T-helper 2 cell treated with Interferon-gamma antibody and Interleukin-4, amounts not matched to agents 5 μg/mL and 100 μg/mL, for 36 hours (primary cell): ENCODE data around the gene TAS2R50.

Experiments used
- DNase-seq: peaks from one replicate; pipeline ENCODE4 v3.0.0; 2021; ENCODE audit warnings: low spot score
- H3K27ac Mint-ChIP-seq: one replicate; pipeline ENCODE4 v1.8.0; 2021; ENCODE audit warnings: mild to moderate bottlenecking, mixed read lengths
- H3K27me3 Mint-ChIP-seq: one replicate; pipeline ENCODE4 v1.8.0; 2021; ENCODE audit warnings: low read depth, mixed read lengths
- H3K36me3 Mint-ChIP-seq: one replicate; pipeline ENCODE4 v1.8.0; 2021; ENCODE audit warnings: low read depth, mixed read lengths
- H3K4me1 Mint-ChIP-seq: one replicate; pipeline ENCODE4 v1.8.0; 2021; ENCODE audit warnings: low read depth, mixed read lengths
- H3K4me3 Mint-ChIP-seq: one replicate; pipeline ENCODE4 v1.8.0; 2022; ENCODE audit warnings: mild to moderate bottlenecking, moderate library complexity, mixed read lengths
- H3K9me3 Mint-ChIP-seq: one replicate; pipeline ENCODE4 v1.8.0; 2021; ENCODE audit warnings: mixed read lengths

The TAS2R50 gene

DNA sequence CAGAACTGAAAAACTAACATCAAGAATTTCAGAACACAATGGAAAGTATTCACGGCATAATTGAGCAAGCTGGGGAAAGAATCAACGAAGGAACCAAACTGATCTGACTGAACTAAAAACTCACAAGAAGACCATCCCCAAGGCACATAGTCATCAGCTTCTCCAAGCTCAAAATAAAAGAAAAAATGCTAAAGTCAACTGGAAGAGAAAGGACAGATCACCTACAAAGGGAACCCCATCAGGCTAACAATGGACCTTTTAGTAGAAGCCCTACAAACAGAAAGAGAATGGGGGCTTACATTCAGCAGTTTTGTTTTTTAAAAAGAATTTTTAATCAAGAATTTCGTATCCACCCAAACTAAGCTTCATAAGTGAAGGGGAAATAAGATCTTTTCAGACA lies 11.7 kb downstream of the TAS2R50 start:
- no peak overlapping the region for H3K27ac Mint-ChIP-seq
- no peak for DNase-seq
- no peaks in the 10 kb centered on the region for H3K4me1 Mint-ChIP-seq
- no peak overlapping the region for H3K4me3 Mint-ChIP-seq
- H3K36me3 Mint-ChIP-seq, result no peaks in the 10 kb centered on the region
- peaks cover 45% of the 10 kb centered on the region for H3K27me3 Mint-ChIP-seq
- no peaks in the 10 kb centered on the region for H3K9me3 Mint-ChIP-seq

DNA sequence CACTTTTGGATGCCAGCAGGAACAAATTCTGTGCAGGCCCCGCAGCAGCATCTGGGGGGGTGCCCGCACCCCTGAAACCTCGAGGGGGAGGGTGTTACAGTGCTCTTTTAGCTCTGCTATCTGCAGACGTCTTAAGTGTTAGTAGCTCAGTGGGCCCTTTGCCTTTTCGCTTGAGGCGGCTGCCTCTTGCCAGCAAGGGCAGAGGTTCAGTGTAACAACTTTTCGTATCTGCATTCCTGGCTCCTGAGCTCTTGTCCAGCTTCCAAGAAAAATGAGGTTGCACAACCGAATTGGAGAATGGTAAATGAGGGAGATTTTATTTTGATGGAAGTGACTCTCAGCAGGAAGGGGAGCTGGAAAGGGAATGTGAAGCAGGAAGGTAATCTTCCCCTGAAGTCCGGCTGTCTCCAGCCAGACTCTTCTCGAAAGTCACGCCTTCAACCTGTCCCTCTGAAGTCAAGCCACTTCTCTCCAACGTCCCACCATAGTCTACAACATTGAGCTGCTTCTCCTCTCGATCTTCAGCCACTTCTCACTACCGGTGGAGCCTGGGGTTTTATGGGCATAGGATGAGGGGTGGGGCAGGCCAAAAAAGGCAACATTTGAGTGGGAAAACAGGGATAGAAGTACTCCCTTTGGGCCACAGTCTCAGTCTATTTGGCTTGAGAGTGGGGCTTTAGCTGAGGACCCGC lies 17.8 kb downstream of the TAS2R50 start:
- no peak for DNase-seq
- H3K9me3 Mint-ChIP-seq, result no peaks in the 10 kb centered on the region
- H3K27me3 Mint-ChIP-seq, result no peaks in the 10 kb centered on the region
- peaks cover 1% of the 10 kb centered on the region for H3K36me3 Mint-ChIP-seq
- no peak overlapping the region for H3K4me3 Mint-ChIP-seq
- no peaks in the 10 kb centered on the region for H3K4me1 Mint-ChIP-seq
- no peak overlapping the region for H3K27ac Mint-ChIP-seq

DNA sequence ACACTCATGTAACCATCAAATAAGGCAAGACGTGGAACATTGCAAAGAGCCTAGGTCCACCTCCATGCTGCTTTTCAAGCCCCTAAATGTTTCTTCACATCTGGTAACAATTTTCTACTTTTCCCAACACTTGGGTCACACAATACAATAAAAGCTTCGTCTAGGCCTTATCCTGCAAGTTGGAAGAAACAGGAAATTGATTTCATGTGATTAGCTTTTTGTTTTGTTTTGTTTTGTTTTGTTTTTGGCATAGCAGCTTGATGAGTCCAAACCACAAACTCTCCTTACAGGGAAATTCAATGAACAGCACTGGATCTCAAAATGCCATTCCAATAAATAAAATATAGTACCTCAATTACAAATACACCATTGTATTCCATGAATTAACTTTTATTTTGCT lies 19.3 kb downstream of the TAS2R50 start:
- no peaks in the 10 kb centered on the region for H3K9me3 Mint-ChIP-seq
- no peak overlapping the region for H3K27ac Mint-ChIP-seq
- peaks cover 1% of the 10 kb centered on the region for H3K36me3 Mint-ChIP-seq
- no peaks in the 10 kb centered on the region for H3K27me3 Mint-ChIP-seq
- H3K4me1 Mint-ChIP-seq, result no peaks in the 10 kb centered on the region
- no peak overlapping the region for H3K4me3 Mint-ChIP-seq
- DNase-seq, result no peak

GRCh38 chr12:10966314-10966713 lies 20.4 kb downstream of the TAS2R50 start:
- Mint-ChIP-seq H3K4me1 (no peaks in the 10 kb centered on the region), H3K27ac (no peak overlapping the region), H3K4me3 (no peak overlapping the region), H3K27me3 (no peaks in the 10 kb centered on the region), H3K9me3 (no peaks in the 10 kb centered on the region), H3K36me3 (peaks cover 1% of the 10 kb centered on the region)
- no peak for DNase-seq

DNA sequence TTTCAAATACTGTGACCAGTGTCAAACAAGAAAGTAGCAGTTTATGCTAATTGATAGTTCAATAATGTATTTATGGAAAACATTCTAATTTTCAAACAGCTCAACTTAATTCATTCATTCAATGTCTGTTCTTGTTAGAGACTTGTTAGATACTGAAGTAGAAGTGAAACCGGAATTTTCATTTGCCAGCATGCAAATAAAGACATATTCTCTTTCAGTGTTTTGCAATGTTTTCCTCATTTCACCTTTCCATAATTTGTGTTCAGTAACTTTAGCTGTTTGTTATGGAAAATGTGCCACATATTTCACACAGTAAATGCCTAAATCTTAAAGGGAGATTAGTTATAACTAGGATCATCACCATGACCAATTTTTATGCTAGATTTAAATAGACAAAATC lies 21.2 kb downstream of the TAS2R50 start:
- Mint-ChIP-seq H3K36me3 (peaks cover 1% of the 10 kb centered on the region), H3K27me3 (no peaks in the 10 kb centered on the region), H3K4me3 (no peak overlapping the region), H3K4me1 (peaks cover 2% of the 10 kb centered on the region), H3K27ac (no peak overlapping the region), H3K9me3 (no peaks in the 10 kb centered on the region)
- DNase-seq, result no peak

- Mint-ChIP-seq H3K9me3 (peaks cover 11% of the 10 kb centered on the region), H3K4me3 (no peak overlapping the region)
- no peak for DNase-seq
Measured at GRCh38 chr12:10960211-10960610, 26.5 kb downstream of the TAS2R50 start.

GRCh38 chr12:10959804-10960203 lies 26.9 kb downstream of the TAS2R50 start:
- DNase-seq, result no peak
- H3K9me3 Mint-ChIP-seq, result peaks cover 15% of the 10 kb centered on the region
- H3K27ac Mint-ChIP-seq, result no peak overlapping the region

More at GRCh38 chr12:10960211-10960610, 26.5 kb downstream of the TAS2R50 start:
- Mint-ChIP-seq H3K27me3 (peaks cover 16% of the 10 kb centered on the region), H3K4me1 (peaks cover 18% of the 10 kb centered on the region), H3K27ac (no peak overlapping the region), H3K36me3 (peaks cover 2% of the 10 kb centered on the region)

DNA sequence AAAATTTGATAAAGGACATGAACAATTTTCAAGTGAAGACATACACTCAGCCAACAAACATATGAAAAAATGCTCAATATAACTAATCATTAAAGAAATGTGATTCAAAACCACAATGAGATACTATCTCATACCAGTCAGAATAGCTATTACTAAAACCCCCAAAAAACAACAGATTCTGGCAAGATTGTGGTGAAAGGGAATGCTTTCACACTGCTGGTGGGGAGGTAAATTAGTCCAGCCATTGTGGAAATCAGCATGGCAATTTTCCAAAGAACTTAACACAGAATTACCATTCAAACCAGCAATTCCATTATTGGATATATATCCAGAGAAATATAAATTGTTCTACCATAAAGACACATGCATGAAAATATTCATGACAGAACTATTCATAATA lies 29.0 kb downstream of the TAS2R50 start:
- Mint-ChIP-seq H3K4me3 (no peak overlapping the region), H3K9me3 (peaks cover 18% of the 10 kb centered on the region), H3K4me1 (peaks cover 25% of the 10 kb centered on the region), H3K36me3 (peaks cover 10% of the 10 kb centered on the region), H3K27me3 (peaks cover 19% of the 10 kb centered on the region), H3K27ac (no peak overlapping the region)
- no peak for DNase-seq

More at GRCh38 chr12:10959804-10960203, 26.9 kb downstream of the TAS2R50 start:
- H3K36me3 Mint-ChIP-seq, result peaks cover 4% of the 10 kb centered on the region
- H3K27me3 Mint-ChIP-seq, result peaks cover 18% of the 10 kb centered on the region
- H3K4me3 Mint-ChIP-seq, result no peak overlapping the region
- peaks cover 18% of the 10 kb centered on the region for H3K4me1 Mint-ChIP-seq

DNA sequence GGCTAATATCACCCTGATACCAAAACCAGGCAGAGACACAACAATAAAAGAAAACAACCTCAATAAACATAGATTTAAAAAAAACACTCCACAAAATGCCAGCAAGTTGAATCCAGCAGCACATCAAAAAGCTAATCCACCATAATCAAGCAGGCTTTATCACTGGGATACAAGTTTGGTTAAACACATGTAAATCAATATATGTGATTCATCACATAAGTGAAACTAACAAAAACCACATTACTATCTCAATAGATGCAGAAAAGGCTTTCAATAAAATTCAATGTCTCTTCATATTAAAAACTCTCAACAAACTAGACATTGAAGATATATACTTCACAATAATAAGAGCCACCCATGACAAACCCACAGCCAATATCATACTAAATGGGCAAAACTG lies 30.6 kb downstream of the TAS2R50 start:
- Mint-ChIP-seq H3K4me3 (no peak overlapping the region), H3K4me1 (peaks cover 25% of the 10 kb centered on the region), H3K27me3 (peaks cover 19% of the 10 kb centered on the region), H3K36me3 (peaks cover 10% of the 10 kb centered on the region), H3K9me3 (peaks cover 20% of the 10 kb centered on the region), H3K27ac (no peak overlapping the region)
- DNase-seq, result no peak

DNA sequence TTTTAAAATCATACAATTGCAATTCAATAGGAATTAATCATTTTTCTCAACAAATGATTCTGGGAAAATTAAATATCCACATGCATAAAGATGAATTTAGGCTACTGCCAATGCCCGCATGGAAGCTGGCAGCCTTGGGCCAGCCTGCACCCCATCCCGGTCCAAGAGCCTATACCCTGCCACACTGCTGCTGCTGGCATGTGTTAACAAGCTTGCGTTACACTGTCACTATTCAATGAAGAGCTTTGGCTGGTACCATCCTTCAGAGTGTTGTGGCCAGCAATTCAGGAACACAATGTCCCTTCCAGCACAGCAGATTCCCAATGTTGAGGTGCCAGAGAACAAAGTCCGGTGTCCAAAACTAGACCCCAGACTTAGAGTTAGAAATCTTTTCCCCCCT lies 34.1 kb downstream of the TAS2R50 start:
- Mint-ChIP-seq H3K36me3 (peaks cover 18% of the 10 kb centered on the region), H3K9me3 (peaks cover 35% of the 10 kb centered on the region), H3K27me3 (peaks cover 16% of the 10 kb centered on the region), H3K4me1 (peaks cover 16% of the 10 kb centered on the region), H3K4me3 (no peak overlapping the region), H3K27ac (no peak overlapping the region)
- DNase-seq, result no peak

GRCh38 chr12:10943167-10943566 lies 43.5 kb downstream of the TAS2R50 start:
- H3K27ac Mint-ChIP-seq, result no peak overlapping the region
- no peak overlapping the region for H3K4me3 Mint-ChIP-seq
- H3K36me3 Mint-ChIP-seq, result peaks cover 9% of the 10 kb centered on the region
- peaks cover 31% of the 10 kb centered on the region for H3K9me3 Mint-ChIP-seq
- DNase-seq, result no peak
- no peaks in the 10 kb centered on the region for H3K27me3 Mint-ChIP-seq
- H3K4me1 Mint-ChIP-seq, result peaks cover 10% of the 10 kb centered on the region

GRCh38 chr12:10941916-10942607 lies 44.6 kb downstream of the TAS2R50 start:
- Mint-ChIP-seq H3K27ac (no peak overlapping the region), H3K4me3 (no peak overlapping the region), H3K36me3 (peaks cover 6% of the 10 kb centered on the region), H3K27me3 (no peaks in the 10 kb centered on the region), H3K9me3 (peaks cover 20% of the 10 kb centered on the region), H3K4me1 (peaks cover 10% of the 10 kb centered on the region)
- no peak for DNase-seq

DNA sequence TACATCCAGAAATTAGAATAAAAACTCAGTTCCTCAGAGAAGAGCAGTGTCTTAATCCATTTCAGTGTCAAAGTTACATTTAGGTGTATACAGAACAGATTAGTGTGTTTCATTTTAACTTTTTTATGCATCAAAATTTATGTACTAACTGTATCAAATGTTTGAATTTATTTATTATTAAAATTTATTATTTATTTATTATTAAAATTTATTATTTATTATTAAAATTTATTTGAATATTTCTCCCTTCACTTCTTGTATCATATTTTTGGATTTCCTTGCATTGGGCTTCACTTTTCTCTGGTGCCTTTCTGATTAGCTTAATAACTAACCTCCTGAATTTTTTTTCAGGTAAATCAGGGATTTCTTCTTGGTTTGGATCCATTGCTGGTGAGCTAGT lies 45.3 kb downstream of the TAS2R50 start:
- Mint-ChIP-seq H3K4me1 (peaks cover 10% of the 10 kb centered on the region), H3K27me3 (no peaks in the 10 kb centered on the region), H3K36me3 (peaks cover 1% of the 10 kb centered on the region), H3K9me3 (peaks cover 13% of the 10 kb centered on the region), H3K4me3 (no peak overlapping the region), H3K27ac (no peak overlapping the region)
- DNase-seq, result no peak

- no peaks in the 10 kb centered on the region for H3K27me3 Mint-ChIP-seq
- no peak overlapping the region for H3K27ac Mint-ChIP-seq
- peaks cover 10% of the 10 kb centered on the region for H3K4me1 Mint-ChIP-seq
- H3K9me3 Mint-ChIP-seq, result peaks cover 7% of the 10 kb centered on the region
- H3K4me3 Mint-ChIP-seq, result no peak overlapping the region
- H3K36me3 Mint-ChIP-seq, result no peaks in the 10 kb centered on the region
- no peak for DNase-seq
Measured at GRCh38 chr12:10940389-10940788, 46.3 kb downstream of the TAS2R50 start.
